Activated CD8-positive, alpha-beta T cell treated with anti-CD3 and anti-CD28 coated beads for 36 hours (primary cell): ENCODE results near the gene GEMIN7. TPM values are rescaled to one million over a fixed set of nuclear protein-coding genes. Genes with fewer than 3 reads are reported as not detected.

ENCODE experiments used
- ATAC-seq: fragments of 200-7000 bp; cut with Tn5 transposase; one replicate; pipeline ENCODE4 v1.10.0; 2021; ENCODE audit warnings: mild to moderate bottlenecking, moderate library complexity
- CTCF ChIA-PET: fragments of 350-600 bp; sonication (Branson Sonifier 250); formaldehyde crosslinking; loops from one replicate; lab custom pipeline; 2021; ENCODE audit warnings: antibody characterized with exemption; lab: Charles Lee
- POLR2A ChIA-PET: fragments of 350-600 bp; sonication (Branson Sonifier 250); formaldehyde crosslinking; loops from one replicate; lab custom pipeline; 2021; ENCODE audit warnings: antibody characterized with exemption; lab: Charles Lee
- DNase-seq: peaks from one replicate; pipeline ENCODE4 v3.0.0-alpha.2; 2020
- H3K27ac Mint-ChIP-seq: one replicate; pipeline ENCODE4 v1.8.0; 2021; ENCODE audit warnings: mild to moderate bottlenecking, mixed read lengths
- H3K27me3 Mint-ChIP-seq: one replicate; pipeline ENCODE4 v1.8.0; 2021; ENCODE audit warnings: mixed read lengths
- H3K36me3 Mint-ChIP-seq: one replicate; pipeline ENCODE4 v1.8.0; 2021; ENCODE audit warnings: low read depth, mixed read lengths
- H3K4me1 Mint-ChIP-seq: one replicate; pipeline ENCODE4 v1.8.0; 2021; ENCODE audit warnings: low read depth, mixed read lengths
- H3K4me3 Mint-ChIP-seq: one replicate; pipeline ENCODE4 v1.8.0; 2021; ENCODE audit warnings: mild to moderate bottlenecking, moderate library complexity, mixed read lengths
- H3K9me3 Mint-ChIP-seq: one replicate; pipeline ENCODE4 v1.8.0; 2021; ENCODE audit warnings: mixed read lengths
- CTCF ChIP-seq: fragments of 200-600 bp; IDR thresholded peaks from one replicate; pipeline ENCODE4 v1.8.0; 2022; ENCODE audit warnings: antibody characterized with exemption, mild to moderate bottlenecking
- intact Hi-C: fragments of 100-400 bp; cut with micrococcal nuclease; formaldehyde crosslinking; loops from one replicate; pipeline ENCODE4 v1.10.0; 2022
- total RNA-seq, 2 experiments: library from RNA; stranded (reverse); gene quantifications; one replicate each; pipeline ENCODE4 v1.2.3, GENCODE V29; 2021

The GEMIN7 gene
- total RNA-seq, 2 experiments from 2014 or later: 44.1 to 46.8 TPM

- Mint-ChIP-seq H3K36me3 (peaks cover 47% of the 10 kb centered on the region), H3K27me3 (no peaks in the 10 kb centered on the region)
- no peak for ATAC-seq
Observed at GRCh38 chr19:45090606-45091005, 11.5 kb downstream of the GEMIN7 start.

GRCh38 chr19:45091031-45091923 lies 12.2 kb downstream of the GEMIN7 start:
- DNase-seq (peak; percentile 94), ATAC-seq (peak; percentile 72)
- ChIA-PET CTCF (interaction anchor here (0.6 to 2.9 kb wide), 11 partner anchors 7 to 96 kb away, joined by 3 to 14 read pairs (median 5); partner anchors contain the start of genes BLOC1S3, GEMIN7 and TRAPPC6A), POLR2A (interaction anchor here (0.6 to 2.6 kb wide), 14 partner anchors 8 to 326 kb away, joined by 3 to 18 read pairs (median 4); partner anchors contain the start of genes BLOC1S3, GEMIN7, NKPD1 and TRAPPC6A)
- Mint-ChIP-seq H3K36me3 (peaks cover 48% of the 10 kb centered on the region), H3K27ac (peak overlapping the region; percentile 96), H3K4me3 (peak overlapping the region; percentile 89), H3K27me3 (no peaks in the 10 kb centered on the region), H3K9me3 (no peaks in the 10 kb centered on the region), H3K4me1 (peaks cover 50% of the 10 kb centered on the region)
- TF ChIP-seq CTCF: no peak
- intact Hi-C loops: no loop called here

More at GRCh38 chr19:45090606-45091005, 11.5 kb downstream of the GEMIN7 start:
- no peak overlapping the region for H3K27ac Mint-ChIP-seq
- no peak overlapping the region for H3K4me3 Mint-ChIP-seq
- no peak for TF ChIP-seq CTCF
- CTCF ChIA-PET: interaction anchor here (0.6 to 2.0 kb wide), 5 partner anchors 14 to 59 kb away, joined by 3 to 11 read pairs (median 5); no protein-coding TSS in a partner anchor
- intact Hi-C loops: no loop called here
- H3K4me1 Mint-ChIP-seq: peaks cover 44% of the 10 kb centered on the region
- POLR2A ChIA-PET: interaction anchor here (0.9 to 1.7 kb wide), 4 partner anchors 11 to 38 kb away, joined by 3 to 8 read pairs (median 3); partner anchors contain the start of gene GEMIN7
- no peak for DNase-seq
- H3K9me3 Mint-ChIP-seq: no peaks in the 10 kb centered on the region

- Mint-ChIP-seq H3K27me3 (no peaks in the 10 kb centered on the region), H3K4me1 (peaks cover 53% of the 10 kb centered on the region), H3K27ac (peak within 1 kb of the TSS; percentile 96), H3K9me3 (no peaks in the 10 kb centered on the region), H3K4me3 (peak within 1 kb of the TSS; percentile 89), H3K36me3 (peaks cover 38% of the 10 kb centered on the region)
- TF ChIP-seq CTCF: peak; percentile 41
- ChIA-PET POLR2A (interaction anchor here (0.7 to 2.6 kb wide), 16 partner anchors 9 to 183 kb away, joined by 3 to 18 read pairs (median 6); partner anchors contain the start of genes BLOC1S3, GEMIN7 and TRAPPC6A), CTCF (interaction anchor here (0.7 to 2.9 kb wide), 12 partner anchors 9 to 310 kb away, joined by 3 to 14 read pairs (median 4); partner anchors contain the start of genes BLOC1S3, CLASRP, GEMIN7 and TRAPPC6A)
- peak; percentile 93 for DNase-seq
- intact Hi-C loops: no loop called here
- peak; percentile 79 for ATAC-seq
Observed at GRCh38 chr19:45092747-45093678, 14.0 kb downstream of the GEMIN7 start, which contains the start of gene PPP1R37. PPP1R37 (plus strand) TSS chr19:45093179; CDS start chr19:45093326, 147 bp downstream.

GRCh38 chr19:45094137-45094536 lies 15.1 kb downstream of the GEMIN7 start:
- CTCF ChIA-PET: interaction anchor here (1.5 kb wide), 1 partner anchor 31 kb away, joined by 3 read pairs; no protein-coding TSS in a partner anchor
- ATAC-seq (no peak), DNase-seq (no peak)
- Mint-ChIP-seq H3K27ac (peak overlapping the region; percentile 59), H3K36me3 (peaks cover 35% of the 10 kb centered on the region), H3K4me1 (peaks cover 61% of the 10 kb centered on the region), H3K9me3 (no peaks in the 10 kb centered on the region), H3K27me3 (no peaks in the 10 kb centered on the region), H3K4me3 (peak overlapping the region; percentile 89)
- POLR2A ChIA-PET: no interaction called here
- no peak for TF ChIP-seq CTCF
- intact Hi-C loops: no loop called here
